ENCODE measurements around the gene B4GALT2. TPM values are rescaled to one million over a fixed set of nuclear protein-coding genes. Genes with fewer than 3 reads are reported as not detected.

Gene B4GALT2
- total and polyA plus RNA-seq, 9 of the 15 experiments (the other 6 are each of a cell fraction or from before 2014, with no cell fraction given): 1.3 to 86.8 (median 43.8) TPM

- TF ChIP-seq ZNF592 (IDR thresholded peaks at IDR 0.05) (no peak), ZNF263 (CRISPR knock-in tag; IDR thresholded peaks at IDR 0.05; ENCODE audit: borderline replicate concordance) (peak; percentile 32; the same call in 1 of the 2 replicates), ZFP91 (CRISPR knock-in tag; IDR thresholded peaks at IDR 0.05) (peak; percentile 82), CBFA2T3 (IDR thresholded peaks at IDR 0.05) (no peak), FOS (IDR thresholded peaks at IDR 0.05; ENCODE audit: extremely low read depth, insufficient read length) (peak; percentile 86), SRSF3 (IDR thresholded peaks at IDR 0.05; ENCODE audit: insufficient read depth, low read length) (no peak), ELF4 (CRISPR knock-in tag; IDR thresholded peaks at IDR 0.05) (no peak; the same call in 1 of the 2 replicates), ZNF165 (CRISPR knock-in tag; IDR thresholded peaks at IDR 0.05; ENCODE audit: borderline replicate concordance) (peak; percentile 64; the same call in 1 of the 2 replicates), ZNF224 (CRISPR knock-in tag; IDR thresholded peaks at IDR 0.05) (no peak), KAT2B (IDR thresholded peaks at IDR 0.05; ENCODE audit: low read depth, low read length) (no peak), ZBTB2 (IDR thresholded peaks at IDR 0.05) (peak; percentile 96), E2F8 (IDR thresholded peaks at IDR 0.05; ENCODE audit: low read depth, partially characterized antibody) (peak; percentile 79), ZNF41 (CRISPR knock-in tag; conservative IDR thresholded peaks at IDR 0.05) (no peak), MYC (IDR thresholded peaks at IDR 0.05; ENCODE audit: low read depth, low read length) (peak; percentile 92), MYC (CRISPR knock-in tag; IDR thresholded peaks at IDR 0.05; ENCODE audit: borderline replicate concordance, low read depth) (peak; percentile 70; the same call in 1 of the 2 replicates), ZNF12 (CRISPR knock-in tag; IDR thresholded peaks at IDR 0.05) (peak; percentile 72; the same call in 1 of the 2 replicates), CEBPB (tag; IDR thresholded peaks at IDR 0.05) (no peak), CXXC5 (CRISPR knock-in tag; IDR thresholded peaks at IDR 0.05) (peak; percentile 99)
These were observed 4.4 kb upstream of the B4GALT2 start, which contains the start of gene ATP6V0B (continued) for GRCh38 chr1:43974443-43975248.

All from K562 (cell line).